SK-N-MC (cell line): Measurements from ENCODE around the gene NANOS3.

Experiments
- EZH2 ChIP-seq: fragments of 200-600 bp; sonication (generic); IDR thresholded peaks from one replicate; pipeline ENCODE4 v1.6.1; 2017; ENCODE audit warnings: antibody characterized with exemption
- FOXP2 ChIP-seq: optimal IDR thresholded peaks from 2 replicates; pipeline ENCODE3; 2011; ENCODE audit warnings: mild to moderate bottlenecking, moderate library complexity; ENCODE audit not compliant: insufficient read depth; ENCODE audit errors: extremely low read length, control extremely low read depth
- POLR2AphosphoS5 ChIP-seq: IDR thresholded peaks from 2 replicates; pipeline ENCODE4 v1.6.1; 2012; ENCODE audit warnings: mild to moderate bottlenecking, low read depth, low read length, borderline replicate concordance

GRCh38 chr19:13834244-13835069 is 42.5 kb upstream of the NANOS3 start:
- TF ChIP-seq EZH2 (no peak), FOXP2 (no peak), POLR2AphosphoS5 (no peak; the same call in 1 of the 2 replicates)
